H9 (cell line): ENCODE measurements around the gene MS4A10. TPM values are rescaled to one million over a fixed set of nuclear protein-coding genes. Genes with fewer than 3 reads are reported as not detected.
A peak's percentile ranks its signal among the peaks of the same experiment; 100 is the strongest.

ENCODE experiments used
- DNase-seq: peaks from one replicate; pipeline ENCODE4 v3.0.0-alpha.2; 2017
- H2AFZ ChIP-seq: one replicate; pipeline ENCODE4 v1.6.1; 2013; ENCODE audit warnings: mild to moderate bottlenecking, low read length, control low read depth, moderate library complexity
- H2AK5ac ChIP-seq: 2 replicates; pipeline ENCODE4 v1.6.1; 2013; ENCODE audit warnings: low read length, control low read depth, mixed read lengths; ENCODE audit not compliant: insufficient read length
- H2BK120ac ChIP-seq: one replicate; pipeline ENCODE4 v1.6.1; 2013; ENCODE audit warnings: low read depth, mild to moderate bottlenecking, low read length, control low read depth, inconsistent platforms; ENCODE audit not compliant: poor library complexity, severe bottlenecking
- H2BK12ac ChIP-seq: 2 replicates; pipeline ENCODE4 v1.6.1; 2013; ENCODE audit warnings: low read length, control low read depth, mixed read lengths, low read depth; ENCODE audit not compliant: insufficient read length
- H2BK15ac ChIP-seq: 2 replicates; pipeline ENCODE4 v1.6.1; 2013; ENCODE audit warnings: low read depth, low read length, control low read depth
- H2BK20ac ChIP-seq: one replicate; pipeline ENCODE4 v1.6.1; 2013; ENCODE audit warnings: low read depth, mild to moderate bottlenecking, low read length, control low read depth, inconsistent platforms; ENCODE audit not compliant: poor library complexity, severe bottlenecking
- H2BK5ac ChIP-seq: 2 replicates; pipeline ENCODE4 v1.6.1; 2013; ENCODE audit warnings: low read length, control low read depth, mixed read lengths; ENCODE audit not compliant: insufficient read length
- H3K14ac ChIP-seq: 2 replicates; pipeline ENCODE4 v1.6.1; 2013; ENCODE audit warnings: low read length, control low read depth; ENCODE audit not compliant: insufficient read depth
- H3K18ac ChIP-seq: 2 replicates; pipeline ENCODE4 v1.6.1; 2013; ENCODE audit warnings: low read depth, mild to moderate bottlenecking, mixed read lengths, low read length, control low read depth; ENCODE audit not compliant: insufficient read length
- H3K23ac ChIP-seq: 2 replicates; pipeline ENCODE4 v1.6.1; 2013; ENCODE audit warnings: low read length, control low read depth, mixed read lengths, low read depth; ENCODE audit not compliant: insufficient read length
- H3K23me2 ChIP-seq: 2 replicates; pipeline ENCODE4 v1.6.1; 2013; ENCODE audit warnings: low read depth, mild to moderate bottlenecking, mixed read lengths, low read length, control low read depth; ENCODE audit not compliant: insufficient read length, poor library complexity, severe bottlenecking
- H3K27ac ChIP-seq: 2 replicates; pipeline ENCODE4 v1.5.1; 2013; ENCODE audit warnings: low read length, control low read depth, mixed read lengths, low read depth; ENCODE audit not compliant: insufficient read length
- H3K27me3 ChIP-seq: 2 replicates; pipeline ENCODE4 v1.6.1; 2013; ENCODE audit warnings: low read length, control low read depth, inconsistent platforms; ENCODE audit not compliant: insufficient read depth
- H3K4ac ChIP-seq: 2 replicates; pipeline ENCODE4 v1.6.1; 2013; ENCODE audit warnings: low read depth, mild to moderate bottlenecking, control low read depth, inconsistent platforms, low read length, moderate library complexity
- H3K4me1 ChIP-seq: 2 replicates; pipeline ENCODE4 v1.6.1; 2013; ENCODE audit warnings: low read length, control low read depth, inconsistent platforms; ENCODE audit not compliant: insufficient read depth
- H3K4me2 ChIP-seq: 2 replicates; pipeline ENCODE4 v1.6.1; 2013; ENCODE audit warnings: low read length, control low read depth, mixed read lengths; ENCODE audit not compliant: insufficient read length, insufficient read depth
- H3K56ac ChIP-seq: 2 replicates; pipeline ENCODE4 v1.6.1; 2013; ENCODE audit warnings: low read depth, mild to moderate bottlenecking, mixed read lengths, low read length, control low read depth; ENCODE audit not compliant: insufficient read length
- H3K79me1 ChIP-seq: 2 replicates; pipeline ENCODE4 v1.6.1; 2013; ENCODE audit warnings: low read depth, mild to moderate bottlenecking, moderate library complexity, low read length, control low read depth, inconsistent platforms; ENCODE audit not compliant: insufficient read depth, poor library complexity, severe bottlenecking
- H3K79me2 ChIP-seq: 2 replicates; pipeline ENCODE4 v1.6.1; 2013; ENCODE audit warnings: low read length, control low read depth, inconsistent platforms; ENCODE audit not compliant: insufficient read depth
- H3K9ac ChIP-seq: 2 replicates; pipeline ENCODE4 v1.6.1; 2013; ENCODE audit warnings: low read length, control low read depth, mixed read lengths; ENCODE audit not compliant: insufficient read length; ENCODE audit errors: extremely low read depth
- H3K9me3 ChIP-seq: one replicate; pipeline ENCODE4 v1.6.1; 2013; ENCODE audit warnings: low read depth, low read length, inconsistent platforms; ENCODE audit not compliant: control insufficient read depth
- H3T11ph ChIP-seq: one replicate; pipeline ENCODE4 v1.6.1; 2013; ENCODE audit warnings: mild to moderate bottlenecking, low read length, control low read depth, inconsistent platforms
- H4K20me1 ChIP-seq: one replicate; pipeline ENCODE4 v1.6.1; 2013; ENCODE audit not compliant: control insufficient read depth, insufficient read length, insufficient read depth
- H4K5ac ChIP-seq: 2 replicates; pipeline ENCODE4 v1.6.1; 2013; ENCODE audit warnings: low read depth, mild to moderate bottlenecking, mixed read lengths, low read length, control low read depth; ENCODE audit not compliant: insufficient read length
- H4K8ac ChIP-seq: replicated peaks from 2 replicates; pipeline ENCODE4 v1.6.1; 2013; ENCODE audit warnings: low read length, control low read depth, mixed read lengths, low read depth; ENCODE audit not compliant: insufficient read length
- H4K91ac ChIP-seq: 2 replicates; pipeline ENCODE4 v1.6.1; 2013; ENCODE audit warnings: low read depth, mild to moderate bottlenecking, moderate library complexity, mixed read lengths, low read length, control low read depth; ENCODE audit not compliant: insufficient read length
- H3K27ac Mint-ChIP-seq, 3 experiments: 2 replicates in 2 of 3; 3 replicates in 1 of 3; pipeline ENCODE4 v1.8.0; 2020 to 2021; ENCODE audit warnings: mixed read lengths in 3 of 3, mild to moderate bottlenecking in 1 of 3, moderate library complexity in 1 of 3
- H3K27me3 Mint-ChIP-seq: 2 replicates; pipeline ENCODE4 v1.8.0; 2021; ENCODE audit warnings: low read depth, mild to moderate bottlenecking, moderate library complexity, mixed read lengths
- H3K36me3 Mint-ChIP-seq, 3 experiments: 2 replicates in 2 of 3; 3 replicates in 1 of 3; pipeline ENCODE4 v1.8.0; 2020 to 2021; ENCODE audit warnings: low read depth in 3 of 3, mixed read lengths in 3 of 3; ENCODE audit not compliant: insufficient read depth in 1 of 3
- H3K4me1 Mint-ChIP-seq, 2 experiments: 2 replicates each; pipeline ENCODE4 v1.8.0; 2020; ENCODE audit warnings: mixed read lengths in 2 of 2
- H3K4me3 Mint-ChIP-seq, 2 experiments: 2 replicates in 1 of 2; 3 replicates in 1 of 2; pipeline ENCODE4 v1.8.0; 2020 to 2021; ENCODE audit warnings: mild to moderate bottlenecking in 2 of 2, mixed read lengths in 2 of 2, moderate library complexity in 1 of 2
- H3K9me3 Mint-ChIP-seq, 2 experiments: 2 replicates in 1 of 2; 3 replicates in 1 of 2; pipeline ENCODE4 v1.8.0; 2020; ENCODE audit warnings: mild to moderate bottlenecking in 2 of 2, mixed read lengths in 2 of 2, moderate library complexity in 1 of 2
- CTCF ChIP-seq: fragments of 200-600 bp; sonication (generic); conservative IDR thresholded peaks from 3 replicates; pipeline ENCODE4 v1.8.0; 2021; ENCODE audit warnings: antibody characterized with exemption, mild to moderate bottlenecking
- WGBS: extraction: QIAGEN DNeasy Blood & Tissue Kit; methylation state at CpG from one replicate; pipeline ENCODE4 v1.1.7; 2013; ENCODE audit warnings: missing lambda C conversion rate, low lambda C conversion rate, mixed read lengths; ENCODE audit not compliant: insufficient read length; ENCODE audit errors: extremely low coverage; 5-methylcytosine and 5-hydroxymethylcytosine counted together
- total RNA-seq: library from RNA; stranded (reverse); gene quantifications from 2 replicates; pipeline ENCODE4 v1.2.1, GENCODE V29; 2021

Gene MS4A10
- total RNA-seq, 1 experiment from 2014 or later, result not detected

- peak overlapping the region in 1 of 3 experiments; percentile 40; a peak in 1 of 7 replicates for H3K27ac Mint-ChIP-seq
- Histone ChIP-seq H2AK5ac (no peak overlapping the region), H3K4ac (no peak overlapping the region), H3T11ph (no peak overlapping the region), H3K18ac (no peak overlapping the region), H3K14ac (no peak overlapping the region), H3K23ac (no peak overlapping the region), H3K4me1 (no peaks in the 10 kb centered on the region), H3K79me2 (no peaks in the 10 kb centered on the region), H4K5ac (no peak overlapping the region), H3K9ac (no peak overlapping the region), H3K23me2 (no peaks in the 10 kb centered on the region), H3K79me1 (no peaks in the 10 kb centered on the region), H2BK5ac (no peak overlapping the region), H3K4me2 (no peak overlapping the region), H3K56ac (no peak overlapping the region), H4K91ac (no peak overlapping the region), H4K8ac (no peak overlapping the region), H2BK12ac (no peak overlapping the region), H4K20me1 (no peaks in the 10 kb centered on the region), H3K9me3 (no peaks in the 10 kb centered on the region), H2BK20ac (no peak overlapping the region), H3K27me3 (no peaks in the 10 kb centered on the region), H3K27ac (no peak overlapping the region), H2BK120ac (no peak overlapping the region), H2AFZ (no peak overlapping the region), H2BK15ac (no peak overlapping the region)
- peaks cover 30% of the 10 kb centered on the region for H3K27me3 Mint-ChIP-seq
- TF ChIP-seq CTCF, result no peak
- H3K9me3 Mint-ChIP-seq, result peaks cover 3% of the 10 kb centered on the region in 2 experiments; a peak in 3 of 5 replicates
- WGBS, result no CpG with 5 or more reads among the region's 4 CpGs
- no peak for DNase-seq
- peaks cover 5 to 9% of the 10 kb centered on the region in 2 experiments; a peak in 3 of 4 replicates for H3K4me1 Mint-ChIP-seq
- H3K4me3 Mint-ChIP-seq, result no peak overlapping the region
- H3K36me3 Mint-ChIP-seq, result peaks cover 0 to 5% (median 0%) of the 10 kb centered on the region in 3 experiments; a peak in 1 of 7 replicates
Observed at GRCh38 chr11:60769273-60769672, 15.9 kb upstream of the MS4A10 start.
